Trophoblast cell (in vitro differentiated cells and primary cell): ENCODE measurements around the gene PRDX3. TPM values are rescaled to one million over a fixed set of nuclear protein-coding genes. Genes with fewer than 3 reads are reported as not detected.

Experiments
- DNase-seq, 2 donors: peaks; one replicate each; pipeline ENCODE4 v3.0.0-alpha.2; 2016
- H2AFZ ChIP-seq: 2 replicates; pipeline ENCODE4 v1.6.1; 2013; ENCODE audit warnings: low read length, moderate library complexity, mild to moderate bottlenecking; ENCODE audit not compliant: insufficient read depth, poor library complexity
- H2AK5ac ChIP-seq: 2 replicates; pipeline ENCODE4 v1.6.1; 2013; ENCODE audit warnings: mild to moderate bottlenecking, low read length
- H2BK120ac ChIP-seq: 2 replicates; pipeline ENCODE4 v1.6.1; 2013; ENCODE audit warnings: low read length, mild to moderate bottlenecking, moderate library complexity; ENCODE audit not compliant: insufficient read depth, poor library complexity
- H2BK12ac ChIP-seq: 2 replicates; pipeline ENCODE4 v1.6.1; 2013; ENCODE audit warnings: mild to moderate bottlenecking, low read length, moderate library complexity
- H2BK5ac ChIP-seq: 2 replicates; pipeline ENCODE4 v1.6.1; 2013; ENCODE audit warnings: low read length, low read depth, moderate library complexity, mild to moderate bottlenecking; ENCODE audit not compliant: poor library complexity
- H3K14ac ChIP-seq: 2 replicates; pipeline ENCODE4 v1.6.1; 2013; ENCODE audit warnings: mild to moderate bottlenecking, low read length
- H3K18ac ChIP-seq: 2 replicates; pipeline ENCODE4 v1.6.1; 2013; ENCODE audit warnings: mild to moderate bottlenecking, low read length
- H3K23ac ChIP-seq: 2 replicates; pipeline ENCODE4 v1.6.1; 2013; ENCODE audit warnings: low read length
- H3K27ac ChIP-seq: 2 replicates; pipeline ENCODE4 v1.5.1; 2013; ENCODE audit warnings: low read depth, mild to moderate bottlenecking, inconsistent platforms, low read length, moderate library complexity
- H3K27me3 ChIP-seq: 2 replicates; pipeline ENCODE4 v1.6.1; 2013; ENCODE audit warnings: inconsistent platforms, mild to moderate bottlenecking, low read length, moderate library complexity; ENCODE audit not compliant: insufficient read depth
- H3K36me3 ChIP-seq, 2 experiments: 1 replicate in 1 of 2; 2 replicates in 1 of 2; pipeline ENCODE4 v1.6.1; 2013; ENCODE audit warnings: low read length in 2 of 2, mild to moderate bottlenecking in 2 of 2, moderate library complexity in 1 of 2; ENCODE audit not compliant: insufficient read depth in 2 of 2, control insufficient read depth in 1 of 2
- H3K4ac ChIP-seq: 2 replicates; pipeline ENCODE4 v1.6.1; 2013; ENCODE audit warnings: low read depth, mild to moderate bottlenecking, low read length, moderate library complexity
- H3K4me1 ChIP-seq, 2 experiments: 1 replicate in 1 of 2; 2 replicates in 1 of 2; pipeline ENCODE4 v1.6.1; 2013; ENCODE audit warnings: low read length in 2 of 2, mild to moderate bottlenecking in 2 of 2, moderate library complexity in 1 of 2; ENCODE audit not compliant: insufficient read depth in 2 of 2, control insufficient read depth in 1 of 2
- H3K4me2 ChIP-seq: 2 replicates; pipeline ENCODE4 v1.6.1; 2013; ENCODE audit warnings: inconsistent platforms, mild to moderate bottlenecking, low read length, moderate library complexity
- H3K4me3 ChIP-seq: 2 replicates; pipeline ENCODE4 v1.5.1; 2013; ENCODE audit warnings: mild to moderate bottlenecking, low read depth, low read length, inconsistent platforms
- H3K79me1 ChIP-seq: one replicate; pipeline ENCODE4 v1.6.1; 2013; ENCODE audit warnings: low read length
- H3K79me2 ChIP-seq: 2 replicates; pipeline ENCODE4 v1.6.1; 2013; ENCODE audit warnings: low read length, mild to moderate bottlenecking; ENCODE audit not compliant: control insufficient read depth, insufficient read depth, poor library complexity
- H3K9ac ChIP-seq: 2 replicates; pipeline ENCODE4 v1.6.1; 2013; ENCODE audit warnings: mild to moderate bottlenecking, low read length
- H3K9me3 ChIP-seq: 2 replicates; pipeline ENCODE4 v1.6.1; 2013; ENCODE audit warnings: low read depth, mild to moderate bottlenecking, control low read depth, inconsistent platforms, low read length; ENCODE audit not compliant: insufficient read depth
- H4K12ac ChIP-seq: 2 replicates; pipeline ENCODE4 v1.6.1; 2013; ENCODE audit warnings: low read depth, mild to moderate bottlenecking, low read length, moderate library complexity
- H4K8ac ChIP-seq: 2 replicates; pipeline ENCODE4 v1.6.1; 2013; ENCODE audit warnings: low read depth, mild to moderate bottlenecking, low read length, moderate library complexity
- H4K91ac ChIP-seq: one replicate; pipeline ENCODE4 v1.6.1; 2013; ENCODE audit warnings: low read depth, mild to moderate bottlenecking, low read length, moderate library complexity
- WGBS: extraction: QIAGEN DNeasy Blood & Tissue Kit; methylation state at CpG from one replicate; pipeline ENCODE4 v1.1.7; 2013; ENCODE audit warnings: missing lambda C conversion rate; ENCODE audit not compliant: insufficient read length, insufficient coverage; ENCODE audit errors: extremely low coverage; 5-methylcytosine and 5-hydroxymethylcytosine counted together
- polyA plus RNA-seq: library from polyadenylated mRNA; stranded (reverse); fragments of 200-250 nt; gene quantifications from 2 replicates; pipeline ENCODE4 v1.2.3, GENCODE V29; 2013

Gene PRDX3
- polyA plus RNA-seq: 67.4 and 69.3 TPM in 2 replicates

- no peaks in the 10 kb centered on the region for H3K27me3 ChIP-seq
- H2BK5ac ChIP-seq: peak within 1 kb of the TSS; percentile 50
- H3K14ac ChIP-seq: peak within 1 kb of the TSS; percentile 89
- H3K79me2 ChIP-seq: peaks cover 8% of the 10 kb centered on the region
- DNase-seq: peak; percentile 89 to 92
- peak within 1 kb of the TSS; percentile 49 for H3K4ac ChIP-seq
- peaks cover 8 to 12% of the 10 kb centered on the region in 2 experiments for H3K4me1 ChIP-seq
- H3K9ac ChIP-seq: peak within 1 kb of the TSS; percentile 88
- peaks cover 0 to 6% of the 10 kb centered on the region in 2 experiments for H3K36me3 ChIP-seq
- H4K8ac ChIP-seq: peak within 1 kb of the TSS; percentile 89
- H3K27ac ChIP-seq: peak within 1 kb of the TSS; percentile 73
- H3K4me3 ChIP-seq: peak within 1 kb of the TSS; percentile 92
- no peak within 1 kb of the TSS for H2BK12ac ChIP-seq
- peak within 1 kb of the TSS; percentile 58 for H3K4me2 ChIP-seq
- H3K79me1 ChIP-seq: peaks cover 8% of the 10 kb centered on the region
- H3K23ac ChIP-seq: no peak within 1 kb of the TSS
- H4K91ac ChIP-seq: peak within 1 kb of the TSS; percentile 73
- H2AFZ ChIP-seq: peak within 1 kb of the TSS; percentile 78
- peak within 1 kb of the TSS; percentile 68 for H3K18ac ChIP-seq
- WGBS: no CpG with 5 or more reads among the region's 45 CpGs
- peak within 1 kb of the TSS; percentile 28 for H2AK5ac ChIP-seq
- H2BK120ac ChIP-seq: peak within 1 kb of the TSS; percentile 81
- H3K9me3 ChIP-seq: no peaks in the 10 kb centered on the region
- peak within 1 kb of the TSS; percentile 68 for H4K12ac ChIP-seq
Observed at GRCh38 chr10:119178372-119179119, at the start of gene PRDX3. Gene PRDX3, minus strand, starts transcription at chr10:119178812. Its CDS starts 22 bp downstream, at chr10:119178790.

- Histone ChIP-seq H3K23ac (no peak overlapping the region), H3K27me3 (no peaks in the 10 kb centered on the region), H3K4me2 (no peak overlapping the region), H2BK5ac (no peak overlapping the region), H3K14ac (no peak overlapping the region), H3K79me1 (no peaks in the 10 kb centered on the region), H4K8ac (no peak overlapping the region), H2AFZ (no peak overlapping the region), H3K36me3 (no peaks in the 10 kb centered on the region), H3K18ac (no peak overlapping the region), H3K79me2 (no peaks in the 10 kb centered on the region), H4K12ac (no peak overlapping the region), H3K4ac (no peak overlapping the region), H3K9me3 (no peaks in the 10 kb centered on the region), H2BK12ac (no peak overlapping the region), H2BK120ac (no peak overlapping the region), H3K4me1 (no peaks in the 10 kb centered on the region), H3K27ac (no peak overlapping the region), H3K4me3 (no peak overlapping the region), H4K91ac (no peak overlapping the region), H3K9ac (no peak overlapping the region), H2AK5ac (no peak overlapping the region)
- DNase-seq: no peak
- WGBS: no CpG with 5 or more reads among the region's 6 CpGs
Observed at GRCh38 chr10:119227825-119228224, 49.2 kb upstream of the PRDX3 start.

GRCh38 chr10:119225083-119225658 is 46.6 kb upstream of the PRDX3 start:
- H3K9me3 ChIP-seq: no peaks in the 10 kb centered on the region
- no peak overlapping the region for H4K91ac ChIP-seq
- no peak overlapping the region for H3K18ac ChIP-seq
- no CpG with 5 or more reads among the region's 4 CpGs for WGBS
- H3K4me2 ChIP-seq: no peak overlapping the region
- H4K12ac ChIP-seq: no peak overlapping the region
- H3K9ac ChIP-seq: no peak overlapping the region
- H3K36me3 ChIP-seq: no peaks in the 10 kb centered on the region
- H2BK12ac ChIP-seq: no peak overlapping the region
- H4K8ac ChIP-seq: no peak overlapping the region
- H2AFZ ChIP-seq: no peak overlapping the region
- no peak overlapping the region for H2BK5ac ChIP-seq
- no peak overlapping the region for H2BK120ac ChIP-seq
- DNase-seq: no peak
- H3K79me1 ChIP-seq: no peaks in the 10 kb centered on the region
- H3K4me1 ChIP-seq: no peaks in the 10 kb centered on the region
- H3K23ac ChIP-seq: no peak overlapping the region
- no peaks in the 10 kb centered on the region for H3K79me2 ChIP-seq
- H3K4ac ChIP-seq: no peak overlapping the region
- H3K14ac ChIP-seq: no peak overlapping the region
- H3K4me3 ChIP-seq: no peak overlapping the region
- no peaks in the 10 kb centered on the region for H3K27me3 ChIP-seq
- H3K27ac ChIP-seq: no peak overlapping the region
- no peak overlapping the region for H2AK5ac ChIP-seq

GRCh38 chr10:119222966-119223386 is 44.4 kb upstream of the PRDX3 start:
- Histone ChIP-seq H3K9me3 (no peaks in the 10 kb centered on the region), H3K4me1 (no peaks in the 10 kb centered on the region), H4K12ac (no peak overlapping the region), H3K14ac (no peak overlapping the region), H2AFZ (no peak overlapping the region), H2BK5ac (no peak overlapping the region), H3K4me3 (no peak overlapping the region), H3K36me3 (no peaks in the 10 kb centered on the region), H3K23ac (no peak overlapping the region), H3K79me2 (no peaks in the 10 kb centered on the region), H4K91ac (no peak overlapping the region), H3K4me2 (no peak overlapping the region), H3K79me1 (no peaks in the 10 kb centered on the region), H3K27me3 (no peaks in the 10 kb centered on the region), H3K4ac (no peak overlapping the region), H2BK120ac (no peak overlapping the region), H3K27ac (no peak overlapping the region), H3K18ac (no peak overlapping the region), H2AK5ac (no peak overlapping the region), H2BK12ac (no peak overlapping the region), H4K8ac (no peak overlapping the region), H3K9ac (no peak overlapping the region)
- no peak for DNase-seq
- no CpG with 5 or more reads among the region's 9 CpGs for WGBS
